ENCODE data around the gene SIRT4.
"Not testable (repeated sequence)": the region's sequence is repeated elsewhere in the genome, so short reads cannot be mapped to it uniquely, and the experiment has no call there.

Gene SIRT4

DNA sequence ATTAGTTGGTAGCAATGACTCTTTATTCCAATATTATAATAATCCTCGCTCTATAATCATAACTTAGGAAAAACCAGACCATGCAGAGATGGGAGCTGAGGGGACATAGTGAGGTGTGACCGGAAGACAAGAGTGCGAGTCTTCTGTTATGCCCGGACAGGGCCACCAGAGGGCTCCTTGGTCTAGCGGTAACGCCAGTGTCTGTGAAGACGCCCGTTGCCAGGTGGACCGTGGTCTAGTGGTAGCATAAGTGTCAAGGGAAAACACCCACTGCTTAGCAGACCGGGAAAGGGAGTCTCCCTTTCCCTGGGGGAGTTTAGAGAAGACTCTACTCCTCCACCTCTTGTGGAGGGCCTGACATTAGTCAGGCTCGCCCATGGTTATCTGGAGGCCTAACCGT, 33.3 kb downstream of the SIRT4 start:
- peak; percentile 29 for DNase-seq (ENCODE audit: low spot score)

DNA sequence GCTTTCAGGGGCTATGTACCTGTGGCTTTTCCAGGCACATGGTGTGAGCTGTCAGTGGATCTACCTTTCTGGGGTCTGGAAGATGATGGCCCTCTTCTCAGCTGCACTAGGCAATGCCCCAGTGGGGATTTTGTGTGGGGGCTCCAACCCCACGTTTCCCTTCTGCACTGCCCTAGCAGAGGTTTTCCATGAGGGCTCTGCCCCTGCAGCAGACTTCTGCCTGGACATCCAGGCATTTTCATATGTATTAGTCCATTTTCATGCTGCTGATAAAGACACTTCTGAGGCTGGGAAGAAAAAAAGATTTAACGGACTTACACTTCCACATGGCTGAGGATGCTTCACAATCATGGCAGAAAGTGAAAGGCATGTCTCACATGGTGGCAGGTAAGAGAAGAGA, 34.3 kb downstream of the SIRT4 start:
- DNase-seq (ENCODE audit: low spot score) = not testable (repeated sequence)

- DNase-seq (ENCODE audit: low spot score) = no peak
These were observed 35.6 kb downstream of the SIRT4 start for GRCh38 chr12:120337730-120338129.

GRCh38 chr12:120339256-120339655, 37.1 kb downstream of the SIRT4 start:
- no peak for DNase-seq (ENCODE audit: low spot score)

DNA sequence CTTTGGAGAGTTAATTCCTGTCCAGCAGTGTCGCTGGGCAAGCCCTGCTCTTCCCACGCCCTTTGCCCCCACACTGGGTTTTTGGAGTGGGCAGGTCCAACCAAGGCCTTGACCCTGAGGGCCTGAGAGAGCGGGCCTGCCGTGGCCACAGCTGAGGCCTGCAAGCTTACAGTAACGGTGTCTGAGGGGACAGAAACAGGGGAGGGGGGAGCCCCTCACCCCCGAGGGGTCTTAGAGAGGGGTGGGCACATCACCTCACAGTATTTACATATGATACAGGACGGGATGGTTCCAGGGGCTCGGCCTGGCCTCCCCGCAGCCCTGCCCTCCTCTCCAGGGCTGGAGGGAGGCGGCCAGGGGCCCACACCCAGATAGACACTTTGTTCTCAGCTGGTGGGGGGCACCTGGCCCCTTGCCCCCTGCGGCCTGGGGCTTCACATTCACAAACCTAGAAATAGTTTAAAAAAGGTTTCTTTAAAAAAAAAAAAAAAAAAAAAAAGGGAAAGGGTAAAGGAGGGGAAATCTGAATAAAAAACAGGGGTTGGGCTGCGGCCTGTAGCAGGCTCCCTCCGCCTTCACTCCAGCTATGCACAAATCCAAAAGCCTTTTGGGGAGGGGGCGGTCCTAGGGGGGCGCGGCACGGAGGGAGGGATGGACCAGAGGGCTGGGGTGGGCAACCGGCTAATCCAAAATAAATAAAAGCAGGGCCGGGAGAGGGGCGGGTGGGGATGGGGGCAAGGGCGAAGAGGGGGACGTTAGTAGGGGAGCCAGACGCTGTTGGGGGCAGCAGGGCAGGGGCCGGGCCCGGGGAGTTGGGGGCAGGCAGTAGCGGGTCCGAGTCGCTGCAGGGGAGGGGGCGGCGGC, 40.3 kb downstream of the SIRT4 start:
- DNase-seq (ENCODE audit: low spot score) = no peak

DNA sequence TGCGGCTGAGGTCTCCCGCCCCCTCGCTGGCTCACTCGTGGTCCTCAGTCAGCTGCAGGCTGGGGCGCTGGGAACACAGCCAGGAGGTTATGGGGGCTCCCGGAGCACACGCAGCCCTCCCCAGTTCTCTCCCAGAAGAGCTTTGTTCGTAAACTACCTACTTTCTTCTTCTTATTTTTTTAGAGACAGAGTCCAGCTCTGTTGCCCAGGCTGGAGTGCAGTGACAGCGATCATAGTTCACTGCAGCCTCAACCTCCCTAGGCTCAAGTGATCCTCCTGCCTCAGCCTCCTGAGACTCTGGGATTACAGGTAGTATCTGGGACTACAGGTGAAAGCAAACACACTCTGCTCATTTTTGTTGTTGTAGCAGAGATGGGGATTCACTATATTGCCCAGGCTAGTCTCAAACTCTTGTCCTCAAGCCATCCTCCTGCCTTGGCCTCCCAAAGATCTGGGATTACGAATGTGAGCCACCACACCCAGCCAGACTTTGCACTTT, 41.0 kb downstream of the SIRT4 start:
- no peak for DNase-seq (ENCODE audit: low spot score)

DNA sequence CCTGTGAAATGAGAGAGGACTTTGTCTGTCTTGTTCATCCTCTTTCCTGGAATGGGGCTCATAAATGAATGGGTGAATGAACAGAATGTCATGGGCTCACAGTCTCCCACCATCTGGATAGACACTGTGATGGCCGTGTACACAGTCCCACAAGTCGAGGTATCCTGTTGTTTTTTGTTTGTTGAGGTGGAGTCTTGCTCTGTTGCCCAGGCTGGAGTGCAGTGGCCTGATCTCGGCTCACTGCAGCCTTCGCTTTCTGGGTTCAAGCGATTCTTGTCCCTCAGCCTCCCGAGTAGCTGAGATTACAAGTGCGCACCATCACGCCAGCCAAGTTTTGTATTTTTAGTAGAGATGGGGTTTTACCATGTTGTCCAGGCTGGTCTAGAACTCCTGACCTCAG, 41.6 kb downstream of the SIRT4 start:
- DNase-seq (ENCODE audit: low spot score) = no peak

DNA sequence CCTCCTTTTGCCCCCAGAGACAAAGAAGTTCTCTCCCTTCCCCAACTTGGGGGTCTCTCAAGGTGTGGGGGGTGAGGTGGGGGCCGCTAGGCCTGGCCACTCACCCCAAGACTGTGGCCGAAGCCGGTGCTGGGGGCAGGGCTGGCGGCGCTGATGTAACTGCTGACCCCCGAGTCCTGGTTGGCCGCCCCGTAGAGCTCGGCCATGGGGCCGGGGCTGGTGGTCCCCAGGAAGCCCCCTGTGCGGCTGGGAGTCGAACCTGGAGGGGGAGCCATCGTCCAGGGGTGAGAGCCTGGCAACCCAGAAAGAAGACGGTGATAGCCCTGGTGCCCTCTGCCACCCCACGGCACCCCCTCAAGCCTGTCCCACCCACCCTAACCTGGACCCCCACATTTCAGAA, 43.9 kb downstream of the SIRT4 start:
- DNase-seq (ENCODE audit: low spot score) = no peak

GRCh38 chr12:120346681-120347080, 44.6 kb downstream of the SIRT4 start:
- no peak for DNase-seq (ENCODE audit: low spot score)

DNA sequence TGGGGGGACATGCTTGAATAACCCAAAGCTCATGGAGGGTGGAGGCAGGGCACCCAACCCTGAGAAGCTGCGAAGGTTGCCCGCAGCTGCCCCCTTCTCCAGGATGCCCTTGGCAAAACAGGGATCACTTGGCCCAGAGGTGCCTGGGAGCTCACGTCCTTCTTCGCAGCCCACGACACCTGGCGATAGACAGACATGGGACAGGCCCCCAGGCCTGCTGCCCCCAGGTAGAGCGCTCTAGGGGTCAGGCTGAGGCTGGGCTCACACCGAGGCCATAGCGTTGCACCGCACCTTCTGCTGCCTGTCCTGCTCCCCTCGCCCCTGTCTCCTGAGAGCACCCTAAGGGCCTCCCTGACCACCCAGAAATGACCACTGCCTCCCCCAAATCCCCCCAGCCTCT, 45.6 kb downstream of the SIRT4 start:
- no peak for DNase-seq (ENCODE audit: low spot score)

DNA sequence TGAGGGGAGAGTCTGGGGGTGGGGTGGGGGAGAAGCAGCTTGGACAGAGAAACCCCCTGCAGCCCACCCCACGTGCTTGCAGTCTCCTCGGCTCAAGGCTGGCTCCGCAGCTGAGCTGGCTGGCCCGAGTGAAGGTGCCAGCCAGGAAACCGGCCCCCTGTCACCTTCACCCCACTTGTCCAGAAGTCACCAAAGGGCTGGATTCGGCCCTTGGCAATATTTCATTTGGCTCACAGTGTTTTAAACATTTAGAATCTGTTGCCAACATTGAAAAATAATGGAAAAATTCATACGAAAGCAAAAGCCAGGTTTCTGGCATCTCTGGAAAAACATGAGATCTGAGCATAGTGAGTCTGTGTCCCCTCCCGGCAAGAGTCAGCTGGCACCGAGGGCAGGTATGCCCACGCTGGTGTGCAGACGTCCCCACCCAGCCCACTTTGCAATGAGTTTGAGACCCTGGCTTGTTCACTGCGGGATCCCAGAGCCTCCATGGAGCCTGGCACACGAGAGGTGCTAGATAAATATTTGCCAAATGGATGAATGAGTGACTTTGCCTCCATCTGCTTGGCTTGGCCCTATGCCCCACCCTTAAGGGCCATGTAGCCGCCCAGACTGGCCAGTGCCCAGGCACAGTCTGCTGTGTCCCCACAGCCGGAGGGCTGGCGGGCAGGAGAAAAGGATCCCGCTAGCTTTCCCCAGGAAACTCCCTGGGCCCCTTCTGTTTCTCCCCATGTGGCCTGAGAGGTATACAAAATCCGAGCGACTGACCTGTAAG, 48.6 kb downstream of the SIRT4 start:
- no peak for DNase-seq (ENCODE audit: low spot score)

DNA sequence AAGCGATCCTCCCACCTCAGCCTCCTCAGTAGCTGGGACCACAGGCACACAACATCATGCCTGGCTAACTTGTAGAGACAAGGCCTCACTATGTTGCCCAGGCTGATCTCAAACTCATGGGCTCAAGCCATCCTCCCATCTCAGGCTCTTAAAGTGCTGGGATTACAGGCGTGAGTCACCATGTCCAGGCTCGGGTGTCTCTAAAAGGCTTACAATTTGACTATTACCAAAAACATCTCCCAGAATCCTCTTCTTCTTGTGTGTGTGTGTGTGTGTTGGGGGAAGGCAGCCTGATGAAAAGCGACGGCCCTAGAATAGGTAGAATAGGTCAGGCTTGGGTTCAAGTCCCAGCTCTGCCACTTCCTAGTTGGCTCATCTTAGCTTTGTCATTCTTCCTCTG, 50.0 kb downstream of the SIRT4 start:
- no peak for DNase-seq (ENCODE audit: low spot score)

- no peak for DNase-seq (ENCODE audit: low spot score)
These were observed 51.0 kb downstream of the SIRT4 start for GRCh38 chr12:120353136-120353535.

GRCh38 chr12:120353556-120354317, 51.6 kb downstream of the SIRT4 start:
- DNase-seq (ENCODE audit: low spot score) = no peak

DNA sequence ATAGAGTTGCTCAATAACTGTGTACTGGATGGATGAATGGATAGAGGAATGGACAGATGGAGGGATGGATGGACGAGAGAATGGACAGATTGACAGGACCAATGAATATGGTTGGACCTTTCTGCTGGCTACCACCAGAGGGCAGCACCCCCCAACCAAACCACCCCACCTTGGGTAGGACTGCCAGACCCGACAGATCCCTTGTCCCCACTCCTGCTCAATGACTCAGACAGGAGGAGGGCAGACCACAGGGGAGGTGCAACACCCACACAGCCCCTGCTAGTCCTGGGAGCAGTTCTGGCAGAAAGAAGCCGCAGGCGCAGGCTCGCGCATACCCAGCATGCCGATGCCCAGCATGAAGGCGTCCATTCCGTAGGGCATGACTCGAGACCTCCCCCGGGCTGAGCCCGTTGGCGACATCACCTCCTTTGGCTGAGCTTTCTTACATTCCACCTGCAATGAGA, 54.5 kb downstream of the SIRT4 start:
- peak; percentile 97 for DNase-seq (ENCODE audit: low spot score)

DNA sequence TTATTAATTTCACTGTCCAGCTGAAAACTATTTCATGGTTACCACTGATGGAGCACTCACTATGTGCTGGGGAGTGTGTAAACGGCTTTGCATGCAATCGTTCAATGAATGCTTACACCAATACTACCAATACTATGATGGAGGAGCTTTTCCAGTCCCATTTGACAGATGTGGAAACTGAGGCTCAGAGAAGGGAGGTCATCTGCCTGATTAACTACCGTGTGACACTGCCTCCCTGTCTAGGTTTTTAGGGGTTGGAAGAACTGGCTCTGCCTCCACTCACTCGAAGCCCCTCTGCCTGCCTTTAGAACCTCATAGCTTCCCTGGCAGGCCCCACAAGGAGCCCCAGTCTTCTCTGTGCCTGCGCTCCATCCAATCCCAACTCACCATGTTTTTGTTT, 55.0 kb downstream of the SIRT4 start:
- DNase-seq (ENCODE audit: low spot score) = no peak

- DNase-seq (ENCODE audit: low spot score) = no peak
These were observed 56.4 kb downstream of the SIRT4 start for GRCh38 chr12:120358412-120359100.

DNA sequence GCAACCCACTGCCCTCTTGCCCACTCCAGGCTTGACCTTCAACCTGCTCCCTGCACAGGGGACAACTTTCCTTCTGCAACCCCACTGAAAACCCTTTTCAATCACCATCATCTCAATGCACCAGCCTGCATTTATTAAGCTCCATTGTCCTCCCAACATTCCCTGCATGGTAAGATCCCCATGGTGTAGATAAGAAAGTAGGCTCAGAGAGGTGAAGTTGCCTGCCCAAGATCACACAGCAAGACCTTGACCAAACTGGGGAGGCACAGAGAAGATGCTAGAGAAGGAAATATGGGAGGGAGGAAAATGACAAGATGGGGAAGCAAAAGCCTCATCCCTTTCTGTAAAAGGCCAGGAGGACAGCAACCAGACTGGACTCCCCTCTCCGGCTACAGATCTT, 57.0 kb downstream of the SIRT4 start:
- DNase-seq (ENCODE audit: low spot score) = no peak

GRCh38 chr12:120361506-120362208, 59.5 kb downstream of the SIRT4 start:
- DNase-seq (ENCODE audit: low spot score) = no peak

All from SW480 (cell line).